Activated CD4-positive, alpha-beta T cell treated with anti-CD3 and anti-CD28 coated beads for 1 hour (primary cell): ENCODE measurements around the gene TIMM21.
A peak's percentile ranks its signal among the peaks of the same experiment; 100 is the strongest.

ENCODE experiments used
- DNase-seq: peaks from one replicate; pipeline ENCODE4 v3.0.0-alpha.2; 2020

The TIMM21 gene

GRCh38 chr18:74196220-74197119, 48.1 kb downstream of the TIMM21 start:
- DNase-seq: peak; percentile 28

GRCh38 chr18:74197705-74198341, 49.5 kb downstream of the TIMM21 start:
- no peak for DNase-seq

- no peak for DNase-seq
Observed at GRCh38 chr18:74198453-74198852, 50.1 kb downstream of the TIMM21 start.

GRCh38 chr18:74200780-74201179, 52.5 kb downstream of the TIMM21 start:
- DNase-seq: no peak

- DNase-seq: no peak
Observed at GRCh38 chr18:74203811-74204210, 55.5 kb downstream of the TIMM21 start.

GRCh38 chr18:74204526-74205152, 56.3 kb downstream of the TIMM21 start:
- DNase-seq: no peak
